Measurements from ENCODE around the gene IL1RN.

DNA sequence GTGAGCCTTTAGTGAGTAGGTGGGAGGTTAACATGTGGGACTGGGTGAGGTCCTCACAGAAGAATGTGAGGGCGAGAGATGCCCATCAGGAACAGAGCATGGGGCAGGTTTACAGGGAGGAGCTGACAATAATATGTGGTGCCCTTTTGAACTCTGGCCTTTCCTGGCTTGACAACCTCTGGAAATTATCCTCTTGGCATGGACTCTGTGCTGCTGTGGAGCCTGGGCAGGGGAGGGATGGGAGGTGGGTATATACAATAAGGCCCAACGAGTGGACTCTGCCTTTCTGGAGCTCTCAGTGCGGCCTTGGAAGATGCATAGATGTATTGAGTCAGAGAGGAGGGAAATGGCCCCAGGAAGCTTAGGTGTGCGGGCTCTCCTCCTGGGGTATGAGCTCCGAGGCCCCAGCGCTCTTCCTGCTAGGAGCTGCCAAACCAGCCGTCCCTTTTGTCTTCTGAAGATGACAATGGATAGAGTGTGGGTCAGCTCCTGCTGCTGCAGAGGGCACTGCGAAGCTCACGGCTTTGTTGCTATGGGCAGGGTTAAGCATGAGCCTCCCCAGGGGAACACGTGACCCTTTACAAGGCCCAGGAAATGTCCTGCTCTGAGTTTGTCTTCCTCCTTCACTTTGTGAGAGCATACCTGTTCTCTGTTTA lies 37.7 kb downstream of the IL1RN start:
- TF ChIP-seq, protein P1, sequence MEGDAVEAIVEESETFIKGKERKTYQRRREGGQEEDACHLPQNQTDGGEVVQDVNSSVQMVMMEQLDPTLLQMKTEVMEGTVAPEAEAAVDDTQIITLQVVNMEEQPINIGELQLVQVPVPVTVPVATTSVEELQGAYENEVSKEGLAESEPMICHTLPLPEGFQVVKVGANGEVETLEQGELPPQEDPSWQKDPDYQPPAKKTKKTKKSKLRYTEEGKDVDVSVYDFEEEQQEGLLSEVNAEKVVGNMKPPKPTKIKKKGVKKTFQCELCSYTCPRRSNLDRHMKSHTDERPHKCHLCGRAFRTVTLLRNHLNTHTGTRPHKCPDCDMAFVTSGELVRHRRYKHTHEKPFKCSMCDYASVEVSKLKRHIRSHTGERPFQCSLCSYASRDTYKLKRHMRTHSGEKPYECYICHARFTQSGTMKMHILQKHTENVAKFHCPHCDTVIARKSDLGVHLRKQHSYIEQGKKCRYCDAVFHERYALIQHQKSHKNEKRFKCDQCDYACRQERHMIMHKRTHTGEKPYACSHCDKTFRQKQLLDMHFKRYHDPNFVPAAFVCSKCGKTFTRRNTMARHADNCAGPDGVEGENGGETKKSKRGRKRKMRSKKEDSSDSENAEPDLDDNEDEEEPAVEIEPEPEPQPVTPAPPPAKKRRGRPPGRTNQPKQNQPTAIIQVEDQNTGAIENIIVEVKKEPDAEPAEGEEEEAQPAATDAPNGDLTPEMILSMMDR (IDR thresholded peaks at IDR 0.05; ENCODE audit: insufficient read depth, low read depth, low read length), result no peak
- no peak for TF ChIP-seq EZH2 (IDR thresholded peaks at IDR 0.05; ENCODE audit: insufficient read depth, low read length)
